VCaP (cell line): ENCODE data around the gene SERHL2.

ENCODE experiments used
- H3K27ac ChIP-seq: fragments of 450-650 bp; 2 replicates; pipeline ENCODE4 v1.5.1; 2017
- TF ChIP-seq, protein P1 (sequence below): fragments of 450-650 bp; conservative IDR thresholded peaks from 2 replicates; pipeline ENCODE4 v1.5.1; 2017; ENCODE audit warnings: mild to moderate bottlenecking, moderate library complexity

The SERHL2 gene

DNA sequence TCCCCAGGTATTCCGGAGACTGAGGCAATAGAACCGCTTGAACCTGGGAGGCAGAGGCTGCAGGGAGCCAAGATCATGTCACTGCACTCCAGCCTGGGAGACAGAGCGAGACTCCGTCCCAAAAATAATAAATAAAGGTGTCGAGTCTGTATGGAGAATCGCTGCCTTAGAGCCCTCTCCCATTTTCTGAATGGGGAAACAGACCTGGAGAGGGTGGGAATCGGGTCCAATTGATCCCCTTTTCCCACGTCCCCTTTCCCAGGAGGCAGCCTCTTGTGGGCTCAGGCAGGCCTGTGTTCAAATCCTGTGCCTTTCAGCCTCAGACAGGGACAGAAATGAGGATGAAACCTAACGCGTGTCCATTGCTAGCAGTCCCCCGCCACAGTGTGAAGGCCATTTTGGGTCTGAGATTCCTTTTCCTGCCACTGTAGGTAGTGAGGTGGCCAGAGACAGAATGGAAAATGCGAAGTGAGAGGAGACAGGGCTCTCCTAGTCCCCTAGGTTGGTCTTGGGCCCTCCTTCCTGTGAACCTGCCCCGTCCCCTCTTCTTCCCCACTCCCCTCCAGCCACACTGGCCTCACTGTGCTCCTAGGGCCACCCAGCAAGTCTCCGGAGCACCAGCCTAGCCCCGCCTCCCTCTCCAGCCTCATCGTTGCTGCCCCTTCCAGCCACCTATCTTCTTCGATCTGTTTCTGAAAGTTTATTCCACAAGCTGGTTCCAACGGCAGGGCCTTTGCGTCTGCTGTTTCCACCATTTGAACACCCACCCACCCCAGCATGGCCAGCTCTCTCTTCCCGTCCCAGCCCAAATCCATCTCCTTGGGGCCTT lies 63.6 kb downstream of the SERHL2 start:
- peak overlapping the region; percentile 97 for H3K27ac ChIP-seq
- TF ChIP-seq, protein P1, sequence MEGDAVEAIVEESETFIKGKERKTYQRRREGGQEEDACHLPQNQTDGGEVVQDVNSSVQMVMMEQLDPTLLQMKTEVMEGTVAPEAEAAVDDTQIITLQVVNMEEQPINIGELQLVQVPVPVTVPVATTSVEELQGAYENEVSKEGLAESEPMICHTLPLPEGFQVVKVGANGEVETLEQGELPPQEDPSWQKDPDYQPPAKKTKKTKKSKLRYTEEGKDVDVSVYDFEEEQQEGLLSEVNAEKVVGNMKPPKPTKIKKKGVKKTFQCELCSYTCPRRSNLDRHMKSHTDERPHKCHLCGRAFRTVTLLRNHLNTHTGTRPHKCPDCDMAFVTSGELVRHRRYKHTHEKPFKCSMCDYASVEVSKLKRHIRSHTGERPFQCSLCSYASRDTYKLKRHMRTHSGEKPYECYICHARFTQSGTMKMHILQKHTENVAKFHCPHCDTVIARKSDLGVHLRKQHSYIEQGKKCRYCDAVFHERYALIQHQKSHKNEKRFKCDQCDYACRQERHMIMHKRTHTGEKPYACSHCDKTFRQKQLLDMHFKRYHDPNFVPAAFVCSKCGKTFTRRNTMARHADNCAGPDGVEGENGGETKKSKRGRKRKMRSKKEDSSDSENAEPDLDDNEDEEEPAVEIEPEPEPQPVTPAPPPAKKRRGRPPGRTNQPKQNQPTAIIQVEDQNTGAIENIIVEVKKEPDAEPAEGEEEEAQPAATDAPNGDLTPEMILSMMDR, result no peak

DNA sequence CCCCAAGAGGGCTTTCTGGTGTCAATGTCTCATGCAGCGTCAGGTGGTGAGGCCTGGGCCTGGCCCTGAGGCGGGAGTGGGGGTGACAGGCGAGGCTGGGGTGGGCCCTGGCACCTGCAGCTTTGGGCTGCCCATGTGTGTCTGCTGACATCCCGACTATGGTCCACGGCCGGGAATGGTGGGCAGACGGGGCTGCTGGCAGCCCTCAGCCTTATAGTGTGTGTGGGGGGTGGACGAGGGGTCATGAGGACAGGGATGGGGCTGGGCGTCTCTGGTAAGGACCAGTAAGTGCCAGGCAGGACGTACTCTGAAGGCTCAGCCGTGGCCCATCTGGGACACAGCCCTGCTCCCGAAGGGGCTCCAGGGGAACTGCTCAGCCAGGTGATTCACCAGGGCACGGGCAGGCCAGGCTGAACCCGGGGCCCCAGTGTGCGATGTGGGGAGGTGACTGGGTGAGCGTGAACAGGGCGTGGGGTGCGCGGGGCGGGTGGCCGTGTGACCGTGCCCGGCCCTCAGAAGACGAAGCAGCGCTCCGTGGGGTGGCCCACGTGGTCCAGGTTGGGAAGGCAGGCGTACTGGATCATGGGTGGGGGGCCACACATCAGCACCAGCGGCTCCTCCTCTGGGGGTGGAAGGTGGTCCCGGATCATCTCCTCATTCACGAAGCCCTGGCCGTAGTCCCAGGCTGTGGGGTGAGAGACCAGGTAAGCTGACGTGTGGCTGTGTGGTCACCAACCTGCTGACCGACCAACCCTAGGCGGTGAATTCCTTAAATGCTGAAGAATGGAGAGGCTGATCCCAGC lies 65.7 kb downstream of the SERHL2 start:
- TF ChIP-seq, protein P1, result no peak
- H3K27ac ChIP-seq, result peak overlapping the region; percentile 97

DNA sequence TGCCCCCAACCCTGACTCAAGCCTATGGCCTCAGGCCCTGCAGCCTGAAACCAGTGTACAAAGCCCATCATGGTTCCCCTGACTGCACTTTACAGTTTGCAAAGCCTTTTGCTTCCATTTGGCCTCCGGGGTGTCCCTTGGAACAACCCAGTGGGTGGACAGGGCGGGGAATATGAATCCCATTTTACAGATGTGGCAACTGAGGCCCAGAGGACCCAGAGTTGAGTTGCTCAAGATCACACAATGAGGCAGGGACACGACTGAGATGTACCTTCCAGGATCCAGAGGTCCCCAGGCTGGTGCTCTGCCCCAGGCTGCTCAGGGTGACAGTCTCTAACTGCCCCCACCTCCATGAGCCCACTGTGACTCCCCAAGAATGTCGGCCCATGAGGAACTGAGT lies 66.3 kb downstream of the SERHL2 start:
- TF ChIP-seq, protein P1, result no peak
- H3K27ac ChIP-seq, result peak overlapping the region; percentile 97

DNA sequence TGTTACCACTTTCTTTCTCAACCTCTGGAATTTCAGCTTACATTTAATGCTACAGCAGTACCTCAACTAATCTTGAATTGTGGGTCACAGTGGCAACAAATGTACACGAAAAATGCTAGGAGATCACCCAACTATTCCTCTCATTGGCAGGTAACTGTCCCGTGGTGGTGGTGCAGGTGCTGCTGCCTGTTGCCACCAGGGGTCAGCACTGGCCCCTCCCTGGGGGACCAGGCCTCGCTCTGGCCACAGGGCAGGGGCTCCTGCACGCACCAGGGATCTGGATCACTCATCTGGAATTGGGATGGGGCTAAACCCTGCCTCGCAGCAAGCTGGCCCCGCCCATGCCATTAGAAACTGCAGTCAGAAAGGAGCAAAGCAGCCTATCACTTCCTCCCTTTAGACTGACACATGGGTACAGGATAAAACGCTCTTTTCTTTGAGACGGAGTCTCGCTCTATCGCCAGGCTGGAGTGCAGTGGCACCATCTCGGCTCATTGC lies 67.8 kb downstream of the SERHL2 start:
- TF ChIP-seq, protein P1, result peak; percentile 94
- peak overlapping the region; percentile 97 for H3K27ac ChIP-seq

DNA sequence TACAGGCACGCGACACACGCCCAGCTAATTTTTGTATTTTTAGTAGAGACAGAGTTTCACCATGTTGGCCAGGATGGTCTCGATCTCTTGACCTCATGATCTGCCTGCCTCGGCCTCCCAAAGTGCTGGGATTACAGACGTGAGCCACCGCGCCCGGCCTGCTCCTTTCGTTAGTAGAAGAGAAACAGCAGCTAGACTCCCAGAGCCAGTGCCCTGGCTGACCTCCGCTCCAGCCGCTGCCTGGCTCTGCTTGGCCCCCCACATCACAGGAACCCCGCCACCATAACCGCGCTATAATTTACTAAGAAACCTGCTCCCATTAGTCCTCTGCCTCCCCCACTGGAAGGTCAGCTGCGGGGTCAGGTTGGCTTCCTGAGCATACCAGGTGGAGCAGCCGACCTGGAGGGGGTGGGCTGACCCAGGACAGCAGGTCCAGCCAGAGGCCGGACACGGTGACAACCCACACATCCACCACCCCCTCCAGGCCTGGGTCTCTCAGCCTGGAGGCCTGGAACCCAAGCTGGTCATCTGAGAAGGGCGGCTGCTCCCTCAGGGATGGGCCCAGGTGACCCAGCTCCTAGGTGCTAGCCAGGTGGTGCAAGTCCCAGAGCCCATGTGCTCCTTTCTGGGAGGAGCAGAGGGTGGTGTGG lies 68.4 kb downstream of the SERHL2 start:
- H3K27ac ChIP-seq, result peak overlapping the region; percentile 97

DNA sequence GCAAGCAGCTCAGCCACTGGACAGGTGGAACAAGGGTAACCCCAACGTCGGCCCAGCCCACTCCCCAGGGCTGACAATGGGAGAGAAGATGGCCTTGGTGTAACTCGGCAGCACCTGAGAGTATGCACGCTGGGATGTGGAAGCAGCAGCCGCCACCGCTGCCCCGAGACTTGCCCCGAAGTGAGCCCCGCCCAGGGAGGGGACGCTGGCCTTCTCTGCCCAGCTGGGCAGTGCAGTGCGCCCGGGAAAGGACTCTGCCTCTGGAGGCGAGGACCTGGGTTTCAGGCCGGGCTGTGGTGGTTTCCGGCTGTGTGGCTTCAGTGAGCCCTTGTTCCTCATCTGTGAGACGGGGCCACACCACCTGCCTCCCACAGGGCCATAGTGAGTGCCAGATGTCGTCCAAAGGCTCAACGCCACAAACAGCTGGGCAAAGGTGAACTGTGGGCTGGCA lies 69.6 kb downstream of the SERHL2 start:
- H3K27ac ChIP-seq, result peak overlapping the region; percentile 97

More for the DNA sequence above, 68.4 kb downstream of the SERHL2 start:
- TF ChIP-seq, protein P1, result no peak

More for the DNA sequence above, 69.6 kb downstream of the SERHL2 start:
- TF ChIP-seq, protein P1, result no peak
